GM19035 (cell line): Measurements from ENCODE around the gene FNDC3A.
"Not testable (repeated sequence)": the region's sequence is repeated elsewhere in the genome, so short reads cannot be mapped to it uniquely, and the experiment has no call there.

Experiments
- ATAC-seq: cut with Tn5 transposase; IDR thresholded peaks from one replicate; pipeline ENCODE4 v1.9.1; 2021; ENCODE audit not compliant: unreplicated experiment

The FNDC3A gene

GRCh38 chr13:49071341-49071937 lies 95.7 kb downstream of the FNDC3A start:
- no peak for ATAC-seq

- ATAC-seq: peak; percentile 80
Observed at GRCh38 chr13:49082653-49083536, 107.2 kb downstream of the FNDC3A start.

GRCh38 chr13:49084961-49085360 lies 109.2 kb downstream of the FNDC3A start:
- no peak for ATAC-seq

- no peak for ATAC-seq
Observed at GRCh38 chr13:49086722-49087121, 111.0 kb downstream of the FNDC3A start.

- ATAC-seq: no peak
Observed at GRCh38 chr13:49093376-49093775, 117.7 kb downstream of the FNDC3A start.

GRCh38 chr13:49097374-49097773 lies 121.7 kb downstream of the FNDC3A start:
- no peak for ATAC-seq

GRCh38 chr13:49098198-49098597 lies 122.5 kb downstream of the FNDC3A start:
- no peak for ATAC-seq

GRCh38 chr13:49098771-49099512 lies 123.2 kb downstream of the FNDC3A start:
- ATAC-seq: no peak

- ATAC-seq: no peak
Observed at GRCh38 chr13:49099513-49099877, 123.8 kb downstream of the FNDC3A start.

- no peak for ATAC-seq
Observed at GRCh38 chr13:49100637-49101570, 125.2 kb downstream of the FNDC3A start.

GRCh38 chr13:49108196-49108595 lies 132.5 kb downstream of the FNDC3A start:
- no peak for ATAC-seq

GRCh38 chr13:49110122-49110912 lies 134.6 kb downstream of the FNDC3A start:
- ATAC-seq: peak; percentile 72

GRCh38 chr13:49110913-49111170 lies 135.1 kb downstream of the FNDC3A start:
- no peak for ATAC-seq

GRCh38 chr13:49112782-49113525 lies 137.2 kb downstream of the FNDC3A start:
- ATAC-seq: no peak

GRCh38 chr13:49113526-49114286 lies 138.0 kb downstream of the FNDC3A start:
- no peak for ATAC-seq

- no peak for ATAC-seq
Observed at GRCh38 chr13:49116873-49117272, 141.2 kb downstream of the FNDC3A start.

- ATAC-seq: not testable (repeated sequence)
Observed at GRCh38 chr13:49118455-49118854, 142.7 kb downstream of the FNDC3A start.

GRCh38 chr13:49124693-49125304 lies 149.1 kb downstream of the FNDC3A start:
- no peak for ATAC-seq
